ENCODE results near the gene UBE4B. TPM values are rescaled to one million over a fixed set of nuclear protein-coding genes. Genes with fewer than 3 reads are reported as not detected.

UBE4B gene
- total RNA-seq, 1 donor from 2014 or later, result 66.7 TPM

- Mint-ChIP-seq H3K9me3 (peaks cover 10% of the 10 kb centered on the region), H3K27me3 (ENCODE audit: insufficient read depth, low read depth) (no peaks in the 10 kb centered on the region), H3K4me3 (no peak overlapping the region), H3K36me3 (peaks cover 2% of the 10 kb centered on the region), H3K27ac (peak overlapping the region; percentile 69), H3K4me1 (peaks cover 36% of the 10 kb centered on the region)
- Histone ChIP-seq H3K79me2 (ENCODE audit: low read depth) (peaks cover 31% of the 10 kb centered on the region), H3K4me1 (peaks cover 15% of the 10 kb centered on the region), H2AFZ (replicated peaks) (no peak overlapping the region), H3K36me3 (no peaks in the 10 kb centered on the region), H3F3A (ENCODE audit: low read depth) (peaks cover 25% of the 10 kb centered on the region), H3K4me2 (no peak overlapping the region), H3K4me3 (no peak overlapping the region), H3K27me3 (no peaks in the 10 kb centered on the region), H4K20me1 (ENCODE audit: low read depth) (peaks cover 6% of the 10 kb centered on the region), H3K27ac (no peak overlapping the region), H3K9ac (no peak overlapping the region), H3K9me3 (ENCODE audit: low read depth) (peaks cover 4% of the 10 kb centered on the region)
- TF ChIP-seq CTCF (IDR thresholded peaks at IDR 0.05) (no peak), EZH2phosphoT487 (IDR thresholded peaks at IDR 0.05) (no peak), EZH2 (IDR thresholded peaks at IDR 0.05) (no peak)
- no peak for DNase-seq (ENCODE audit: low spot score)
Measured at GRCh38 chr1:10031461-10031860, 1.3 kb upstream of the UBE4B start.

GRCh38 chr1:10033359-10033845 lies 644 bp downstream of the UBE4B start:
- Mint-ChIP-seq H3K27ac (peak overlapping the region; percentile 67), H3K9me3 (peaks cover 4% of the 10 kb centered on the region), H3K36me3 (peaks cover 5% of the 10 kb centered on the region), H3K27me3 (ENCODE audit: insufficient read depth, low read depth) (no peaks in the 10 kb centered on the region), H3K4me3 (peak overlapping the region; percentile 94), H3K4me1 (peaks cover 33% of the 10 kb centered on the region)
- TF ChIP-seq EZH2phosphoT487 (IDR thresholded peaks at IDR 0.05), result no peak
- TF ChIP-seq CTCF (IDR thresholded peaks at IDR 0.05), result no peak
- no peak for TF ChIP-seq EZH2 (IDR thresholded peaks at IDR 0.05)
- Histone ChIP-seq H2AFZ (replicated peaks) (peak overlapping the region; percentile 81), H3K9me3 (ENCODE audit: low read depth) (no peaks in the 10 kb centered on the region), H4K20me1 (ENCODE audit: low read depth) (peaks cover 6% of the 10 kb centered on the region), H3K9ac (peak overlapping the region; percentile 61), H3K4me3 (peak overlapping the region; percentile 68), H3F3A (ENCODE audit: low read depth) (peaks cover 25% of the 10 kb centered on the region), H3K4me2 (peak overlapping the region; percentile 88), H3K79me2 (ENCODE audit: low read depth) (peaks cover 50% of the 10 kb centered on the region), H3K4me1 (peaks cover 15% of the 10 kb centered on the region), H3K36me3 (no peaks in the 10 kb centered on the region), H3K27ac (peak overlapping the region; percentile 96), H3K27me3 (no peaks in the 10 kb centered on the region)
- DNase-seq (ENCODE audit: low spot score), result peak; percentile 74

- Histone ChIP-seq H3K27ac (no peak overlapping the region), H3K36me3 (no peaks in the 10 kb centered on the region), H3K27me3 (no peaks in the 10 kb centered on the region), H3K4me2 (no peak overlapping the region), H3K4me1 (peaks cover 15% of the 10 kb centered on the region), H3K9me3 (ENCODE audit: low read depth) (no peaks in the 10 kb centered on the region), H2AFZ (replicated peaks) (no peak overlapping the region), H3K4me3 (no peak overlapping the region), H3K79me2 (ENCODE audit: low read depth) (peaks cover 100% of the 10 kb centered on the region), H3F3A (ENCODE audit: low read depth) (peaks cover 8% of the 10 kb centered on the region), H3K9ac (no peak overlapping the region), H4K20me1 (ENCODE audit: low read depth) (peaks cover 60% of the 10 kb centered on the region)
- peaks cover 23% of the 10 kb centered on the region for H3K4me1 Mint-ChIP-seq
- no peak for TF ChIP-seq CTCF (IDR thresholded peaks at IDR 0.05)
- no peak for TF ChIP-seq EZH2 (IDR thresholded peaks at IDR 0.05)
- no peak for TF ChIP-seq EZH2phosphoT487 (IDR thresholded peaks at IDR 0.05)
- peaks cover 15% of the 10 kb centered on the region for H3K36me3 Mint-ChIP-seq
- peaks cover 2% of the 10 kb centered on the region for H3K27me3 Mint-ChIP-seq (ENCODE audit: insufficient read depth, low read depth)
- no peak overlapping the region for H3K27ac Mint-ChIP-seq
- no peaks in the 10 kb centered on the region for H3K9me3 Mint-ChIP-seq
- H3K4me3 Mint-ChIP-seq, result no peak overlapping the region
- DNase-seq (ENCODE audit: low spot score), result no peak
Measured at GRCh38 chr1:10042746-10043145, 10.0 kb downstream of the UBE4B start.
